ENCODE measurements around the gene ELMOD1.
"Not testable (repeated sequence)": the region's sequence is repeated elsewhere in the genome, so short reads cannot be mapped to it uniquely, and the experiment has no call there.

DNA sequence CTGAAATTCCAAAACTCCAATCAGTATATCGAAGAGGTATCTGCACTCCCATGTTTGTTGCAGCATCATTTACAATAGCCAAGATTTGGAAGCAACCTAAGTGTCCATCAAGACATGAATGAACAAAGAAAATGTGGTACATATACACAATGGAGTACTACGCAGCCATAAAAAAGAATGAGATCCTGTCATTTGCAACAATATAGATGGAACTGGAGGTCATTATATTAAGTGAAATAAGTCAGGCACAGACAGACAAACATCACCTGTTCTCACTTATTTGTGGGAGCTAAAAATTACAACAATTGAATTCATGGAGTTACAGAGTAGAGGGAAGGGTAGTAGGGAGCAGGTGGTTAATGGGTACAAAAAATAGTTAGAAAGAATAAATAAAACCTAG is 11.8 kb upstream of the ELMOD1 start:
- TF ChIP-seq, protein P1, sequence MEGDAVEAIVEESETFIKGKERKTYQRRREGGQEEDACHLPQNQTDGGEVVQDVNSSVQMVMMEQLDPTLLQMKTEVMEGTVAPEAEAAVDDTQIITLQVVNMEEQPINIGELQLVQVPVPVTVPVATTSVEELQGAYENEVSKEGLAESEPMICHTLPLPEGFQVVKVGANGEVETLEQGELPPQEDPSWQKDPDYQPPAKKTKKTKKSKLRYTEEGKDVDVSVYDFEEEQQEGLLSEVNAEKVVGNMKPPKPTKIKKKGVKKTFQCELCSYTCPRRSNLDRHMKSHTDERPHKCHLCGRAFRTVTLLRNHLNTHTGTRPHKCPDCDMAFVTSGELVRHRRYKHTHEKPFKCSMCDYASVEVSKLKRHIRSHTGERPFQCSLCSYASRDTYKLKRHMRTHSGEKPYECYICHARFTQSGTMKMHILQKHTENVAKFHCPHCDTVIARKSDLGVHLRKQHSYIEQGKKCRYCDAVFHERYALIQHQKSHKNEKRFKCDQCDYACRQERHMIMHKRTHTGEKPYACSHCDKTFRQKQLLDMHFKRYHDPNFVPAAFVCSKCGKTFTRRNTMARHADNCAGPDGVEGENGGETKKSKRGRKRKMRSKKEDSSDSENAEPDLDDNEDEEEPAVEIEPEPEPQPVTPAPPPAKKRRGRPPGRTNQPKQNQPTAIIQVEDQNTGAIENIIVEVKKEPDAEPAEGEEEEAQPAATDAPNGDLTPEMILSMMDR (conservative IDR thresholded peaks at IDR 0.05 in 1 of 2, IDR thresholded peaks at IDR 0.05 in 1 of 2; ENCODE audit: extremely low read depth in 1 of 2, insufficient read depth in 1 of 2, low read depth in 1 of 2, low read length in 2 of 2) = not testable (repeated sequence)
- TF ChIP-seq EZH2 (IDR thresholded peaks at IDR 0.05; ENCODE audit: borderline replicate concordance, low read length) = not testable (repeated sequence)
